ENCODE measurements around the gene AK1. TPM values are rescaled to one million over a fixed set of nuclear protein-coding genes. Genes with fewer than 3 reads are reported as not detected.

AK1 gene
- total RNA-seq, 2 experiments from 2014 or later, result 12.1 to 14.8 TPM

- Mint-ChIP-seq H3K27ac (peak overlapping the region; percentile 90), H3K9me3 (no peaks in the 10 kb centered on the region), H3K36me3 (ENCODE audit: low read depth) (peaks cover 34% of the 10 kb centered on the region), H3K4me1 (ENCODE audit: low read depth) (peaks cover 44% of the 10 kb centered on the region), H3K4me3 (no peak overlapping the region), H3K27me3 (no peaks in the 10 kb centered on the region)
- CTCF ChIA-PET, result no interaction called here
- POLR2A ChIA-PET, result interaction anchor here (0.9 to 1.1 kb wide), 2 partner anchors 9 to 14 kb away, joined by 3 to 4 read pairs; no protein-coding TSS in a partner anchor
- ATAC-seq (no peak), DNase-seq (no peak)
- intact Hi-C loops (cut with micrococcal nuclease), result no loop called here
- TF ChIP-seq, protein P1, sequence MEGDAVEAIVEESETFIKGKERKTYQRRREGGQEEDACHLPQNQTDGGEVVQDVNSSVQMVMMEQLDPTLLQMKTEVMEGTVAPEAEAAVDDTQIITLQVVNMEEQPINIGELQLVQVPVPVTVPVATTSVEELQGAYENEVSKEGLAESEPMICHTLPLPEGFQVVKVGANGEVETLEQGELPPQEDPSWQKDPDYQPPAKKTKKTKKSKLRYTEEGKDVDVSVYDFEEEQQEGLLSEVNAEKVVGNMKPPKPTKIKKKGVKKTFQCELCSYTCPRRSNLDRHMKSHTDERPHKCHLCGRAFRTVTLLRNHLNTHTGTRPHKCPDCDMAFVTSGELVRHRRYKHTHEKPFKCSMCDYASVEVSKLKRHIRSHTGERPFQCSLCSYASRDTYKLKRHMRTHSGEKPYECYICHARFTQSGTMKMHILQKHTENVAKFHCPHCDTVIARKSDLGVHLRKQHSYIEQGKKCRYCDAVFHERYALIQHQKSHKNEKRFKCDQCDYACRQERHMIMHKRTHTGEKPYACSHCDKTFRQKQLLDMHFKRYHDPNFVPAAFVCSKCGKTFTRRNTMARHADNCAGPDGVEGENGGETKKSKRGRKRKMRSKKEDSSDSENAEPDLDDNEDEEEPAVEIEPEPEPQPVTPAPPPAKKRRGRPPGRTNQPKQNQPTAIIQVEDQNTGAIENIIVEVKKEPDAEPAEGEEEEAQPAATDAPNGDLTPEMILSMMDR (IDR thresholded peaks at IDR 0.05), result no peak
Observed at GRCh38 chr9:127912296-127912695, 34.8 kb upstream of the AK1 start.

- peak overlapping the region; percentile 39 for H3K4me3 Mint-ChIP-seq
- ChIA-PET CTCF (interaction anchor here (1.0 to 1.1 kb wide), 2 partner anchors 10 to 99 kb away, joined by 3 read pairs; no protein-coding TSS in a partner anchor), POLR2A (no interaction called here)
- peaks cover 54% of the 10 kb centered on the region for H3K4me1 Mint-ChIP-seq (ENCODE audit: low read depth)
- DNase-seq (no peak), ATAC-seq (no peak)
- peaks cover 37% of the 10 kb centered on the region for H3K36me3 Mint-ChIP-seq (ENCODE audit: low read depth)
- H3K27me3 Mint-ChIP-seq, result no peaks in the 10 kb centered on the region
- TF ChIP-seq, protein P1 (IDR thresholded peaks at IDR 0.05), result no peak
- peak overlapping the region; percentile 90 for H3K27ac Mint-ChIP-seq
- intact Hi-C loops (cut with micrococcal nuclease), result no loop called here
- no peaks in the 10 kb centered on the region for H3K9me3 Mint-ChIP-seq
Observed at GRCh38 chr9:127910613-127911205, 33.2 kb upstream of the AK1 start.

DNA sequence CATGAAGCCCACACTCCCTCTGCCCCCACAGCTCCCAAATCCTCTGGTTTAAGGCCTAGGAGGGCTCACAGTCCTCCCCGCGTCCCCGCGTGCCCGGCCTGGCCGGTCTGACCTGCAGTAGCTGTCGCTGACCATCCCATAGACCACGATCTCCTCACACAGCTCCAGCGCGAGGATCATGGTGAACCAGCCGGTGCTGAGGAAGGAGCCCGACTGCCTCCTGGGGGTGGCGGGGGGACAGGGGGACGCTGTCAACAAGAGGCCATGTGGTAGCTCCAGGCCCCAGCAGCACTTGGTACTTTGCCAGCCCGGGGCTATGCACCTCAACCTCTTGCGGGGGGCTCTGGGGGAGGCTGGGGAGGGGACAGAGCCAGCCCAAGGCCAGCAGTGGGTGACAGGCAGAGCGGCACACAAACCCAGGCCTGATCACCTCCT, 32.4 kb upstream of the AK1 start:
- Mint-ChIP-seq H3K36me3 (ENCODE audit: low read depth) (peaks cover 36% of the 10 kb centered on the region), H3K4me1 (ENCODE audit: low read depth) (peaks cover 57% of the 10 kb centered on the region), H3K4me3 (no peak overlapping the region), H3K27me3 (no peaks in the 10 kb centered on the region), H3K27ac (peak overlapping the region; percentile 59), H3K9me3 (no peaks in the 10 kb centered on the region)
- intact Hi-C loops (cut with micrococcal nuclease), result no loop called here
- POLR2A ChIA-PET, result interaction anchor here (1.0 to 1.1 kb wide), 2 partner anchors 22 to 126 kb away, joined by 3 read pairs; no protein-coding TSS in a partner anchor
- CTCF ChIA-PET, result interaction anchor here (1.0 to 1.1 kb wide), 2 partner anchors 11 to 98 kb away, joined by 3 read pairs; no protein-coding TSS in a partner anchor
- ATAC-seq, result no peak
- DNase-seq, result no peak
- TF ChIP-seq, protein P1 (IDR thresholded peaks at IDR 0.05), result no peak

- no peaks in the 10 kb centered on the region for H3K27me3 Mint-ChIP-seq
- H3K4me1 Mint-ChIP-seq (ENCODE audit: low read depth), result peaks cover 60% of the 10 kb centered on the region
- TF ChIP-seq, protein P1 (IDR thresholded peaks at IDR 0.05), result no peak
- no peaks in the 10 kb centered on the region for H3K9me3 Mint-ChIP-seq
- ATAC-seq (no peak), DNase-seq (no peak)
- H3K4me3 Mint-ChIP-seq, result no peak overlapping the region
- H3K36me3 Mint-ChIP-seq (ENCODE audit: low read depth), result peaks cover 35% of the 10 kb centered on the region
- intact Hi-C loops (cut with micrococcal nuclease), result no loop called here
- POLR2A ChIA-PET, result no interaction called here
- H3K27ac Mint-ChIP-seq, result no peak overlapping the region
- CTCF ChIA-PET, result interaction anchor here (1.0 kb wide), 1 partner anchor 13 kb away, joined by 3 read pairs; no protein-coding TSS in a partner anchor
Observed at GRCh38 chr9:127908660-127908926, 31.1 kb upstream of the AK1 start.

GRCh38 chr9:127907867-127908659, 30.6 kb upstream of the AK1 start:
- Mint-ChIP-seq H3K36me3 (ENCODE audit: low read depth) (peaks cover 33% of the 10 kb centered on the region), H3K4me1 (ENCODE audit: low read depth) (peaks cover 64% of the 10 kb centered on the region), H3K27ac (peak overlapping the region; percentile 68), H3K4me3 (no peak overlapping the region), H3K27me3 (no peaks in the 10 kb centered on the region), H3K9me3 (no peaks in the 10 kb centered on the region)
- no peak for ATAC-seq
- DNase-seq, result no peak
- intact Hi-C loops (cut with micrococcal nuclease), result no loop called here
- ChIA-PET CTCF (interaction anchor here (1.0 to 2.0 kb wide), 2 partner anchors 9 to 13 kb away, joined by 3 to 9 read pairs; partner anchors contain the start of gene ST6GALNAC4), POLR2A (interaction anchor here (1.0 to 4.9 kb wide), 2 partner anchors 9 to 14 kb away, joined by 6 to 57 read pairs; partner anchors contain the start of gene ST6GALNAC4)
- TF ChIP-seq, protein P1 (IDR thresholded peaks at IDR 0.05), result no peak
